CD4-positive, alpha-beta T cell (primary cell): ENCODE measurements around the gene HSPG2. TPM values are rescaled to one million over a fixed set of nuclear protein-coding genes. Genes with fewer than 3 reads are reported as not detected.

ENCODE experiments used
- ATAC-seq: fragments of 200-7000 bp; cut with Tn5 transposase; one replicate; pipeline ENCODE4 v1.10.0; 2022; ENCODE audit warnings: mild to moderate bottlenecking; ENCODE audit not compliant: poor library complexity
- CTCF ChIA-PET: fragments of 350-600 bp; sonication (Branson Sonifier 250); formaldehyde crosslinking; loops from one replicate; lab custom pipeline; 2021; ENCODE audit warnings: antibody characterized with exemption, inconsistent platforms; lab: Charles Lee
- POLR2A ChIA-PET: fragments of 350-600 bp; sonication (Branson Sonifier 250); formaldehyde crosslinking; loops from one replicate; lab custom pipeline; 2021; ENCODE audit warnings: antibody characterized with exemption, inconsistent platforms; lab: Charles Lee
- DNase-seq, 14 experiments: peaks; one replicate each; pipeline ENCODE4 v3.0.0-alpha.2; 2013 to 2020; ENCODE audit warnings: mixed read lengths in 2 of 14
- H3K27ac ChIP-seq, 2 donors: one replicate each; pipeline versions ENCODE4 v1.5.1 to v1.7.0; 2013; ENCODE audit warnings: low read length in 2 of 2, low read depth in 1 of 2, mild to moderate bottlenecking in 1 of 2
- H3K27me3 ChIP-seq, 2 experiments: 1 replicate in 1 of 2; 2 replicates in 1 of 2; pipeline versions ENCODE4 v1.6.1 to v1.7.0; 2013; ENCODE audit warnings: low read length in 2 of 2, control low read depth in 1 of 2, mild to moderate bottlenecking in 1 of 2, moderate library complexity in 1 of 2; ENCODE audit not compliant: insufficient read depth in 2 of 2, control insufficient read depth in 1 of 2
- H3K36me3 ChIP-seq: one replicate; pipeline ENCODE4 v1.6.1; 2013; ENCODE audit warnings: low read length, control low read depth; ENCODE audit not compliant: insufficient read depth
- H3K4me1 ChIP-seq: one replicate; pipeline ENCODE4 v1.6.1; 2013; ENCODE audit warnings: low read length, control low read depth; ENCODE audit not compliant: insufficient read depth
- H3K4me3 ChIP-seq: one replicate; pipeline ENCODE4 v1.5.1; 2013; ENCODE audit warnings: mild to moderate bottlenecking, low read length, moderate library complexity
- H3K9me3 ChIP-seq, 2 experiments: 1 replicate in 1 of 2; 2 replicates in 1 of 2; pipeline versions ENCODE4 v1.6.1 to v1.7.0; 2013; ENCODE audit warnings: low read length in 2 of 2, mild to moderate bottlenecking in 2 of 2, control low read depth in 1 of 2, moderate library complexity in 1 of 2; ENCODE audit not compliant: control insufficient read depth in 1 of 2, insufficient read depth in 1 of 2
- H3K27ac Mint-ChIP-seq: one replicate; pipeline ENCODE4 v1.8.0; 2020; ENCODE audit warnings: mixed read lengths
- H3K27me3 Mint-ChIP-seq: one replicate; pipeline ENCODE4 v1.8.0; 2021; ENCODE audit warnings: mixed read lengths
- H3K36me3 Mint-ChIP-seq: one replicate; pipeline ENCODE4 v1.8.0; 2021; ENCODE audit warnings: low read depth, mixed read lengths
- H3K4me1 Mint-ChIP-seq: one replicate; pipeline ENCODE4 v1.8.0; 2021; ENCODE audit warnings: low read depth, mixed read lengths
- H3K4me3 Mint-ChIP-seq: one replicate; pipeline ENCODE4 v1.8.0; 2020; ENCODE audit warnings: mild to moderate bottlenecking, mixed read lengths
- H3K9me3 Mint-ChIP-seq: one replicate; pipeline ENCODE4 v1.8.0; 2020; ENCODE audit warnings: mixed read lengths
- intact Hi-C, 2 experiments: fragments of 100-400 bp; cut with DNase I in 1 of 2; cut with micrococcal nuclease in 1 of 2; formaldehyde crosslinking; loops; one replicate each; pipeline versions ENCODE4 v1.15.1 to v1.9.0; 2023 to 2025; cut with DNase I, micrococcal nuclease
- total RNA-seq, 174 experiments: library from RNA in 2 of 174; stranded (reverse) in 2 of 174; gene quantifications; one replicate each; pipeline ENCODE4 v1.2.3 and lab custom pipeline; 2021 to 2026
- TF ChIP-seq, protein P1 (sequence below): fragments of 200-600 bp; IDR thresholded peaks from one replicate; pipeline ENCODE4 v1.8.0; 2022; ENCODE audit warnings: antibody characterized with exemption, mild to moderate bottlenecking

The HSPG2 gene
- total RNA-seq, 2 experiments from 2014 or later, result 10.8 to 11.0 TPM

DNA sequence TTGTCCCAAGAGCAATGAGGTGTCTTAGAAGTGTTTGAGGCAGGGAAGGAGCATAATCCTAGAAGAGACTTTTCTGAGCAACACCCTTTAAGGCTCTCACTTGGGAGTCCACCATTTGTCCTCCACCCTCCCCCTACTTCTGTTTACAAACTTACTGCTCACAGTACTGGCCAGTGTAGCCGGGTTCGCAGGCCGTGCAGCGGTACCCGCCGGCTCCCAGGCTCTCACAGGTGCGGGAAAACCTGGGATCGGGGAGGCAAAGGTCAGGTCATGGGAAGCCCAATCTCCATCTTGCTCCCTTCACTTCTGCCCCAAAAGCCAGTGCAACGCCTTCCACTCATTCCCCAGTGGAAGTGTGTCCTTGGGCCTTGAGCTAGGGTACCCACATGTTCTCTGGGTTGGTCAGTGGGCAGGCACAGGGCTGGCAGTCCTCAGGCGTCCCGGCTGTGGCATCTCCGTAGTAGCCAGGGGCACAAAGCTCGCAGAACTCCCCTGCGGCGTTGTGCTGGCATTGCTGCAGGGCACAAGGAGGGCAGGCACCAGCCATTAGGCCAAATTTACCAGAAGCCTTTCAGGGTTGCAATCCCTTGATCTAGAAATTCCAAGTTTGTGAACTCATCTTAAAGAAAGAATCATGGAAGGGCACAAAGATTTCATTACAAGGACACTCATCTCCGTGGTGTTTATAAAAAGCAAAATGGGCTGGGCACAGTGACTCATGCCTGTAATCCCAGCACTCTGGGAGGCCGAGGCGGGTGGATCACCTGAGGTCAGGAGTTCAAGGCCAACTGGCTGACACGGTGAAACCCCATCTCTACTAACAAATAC lies 75.3 kb downstream of the HSPG2 start:
- ChIA-PET POLR2A (no interaction called here), CTCF (interaction anchor here (0.7 kb wide), 1 partner anchor 27 kb away, joined by 3 read pairs; no protein-coding TSS in a partner anchor)
- H3K4me1 Mint-ChIP-seq, result peaks cover 4% of the 10 kb centered on the region
- H3K9me3 Mint-ChIP-seq, result no peaks in the 10 kb centered on the region
- H3K9me3 ChIP-seq, result peaks cover 0 to 11% of the 10 kb centered on the region in 2 experiments
- H3K4me3 Mint-ChIP-seq, result no peak overlapping the region
- H3K36me3 ChIP-seq, result no peaks in the 10 kb centered on the region
- no peaks in the 10 kb centered on the region for H3K27me3 Mint-ChIP-seq
- no peak overlapping the region for H3K4me3 ChIP-seq
- H3K27me3 ChIP-seq, result no peaks in the 10 kb centered on the region
- TF ChIP-seq, protein P1, sequence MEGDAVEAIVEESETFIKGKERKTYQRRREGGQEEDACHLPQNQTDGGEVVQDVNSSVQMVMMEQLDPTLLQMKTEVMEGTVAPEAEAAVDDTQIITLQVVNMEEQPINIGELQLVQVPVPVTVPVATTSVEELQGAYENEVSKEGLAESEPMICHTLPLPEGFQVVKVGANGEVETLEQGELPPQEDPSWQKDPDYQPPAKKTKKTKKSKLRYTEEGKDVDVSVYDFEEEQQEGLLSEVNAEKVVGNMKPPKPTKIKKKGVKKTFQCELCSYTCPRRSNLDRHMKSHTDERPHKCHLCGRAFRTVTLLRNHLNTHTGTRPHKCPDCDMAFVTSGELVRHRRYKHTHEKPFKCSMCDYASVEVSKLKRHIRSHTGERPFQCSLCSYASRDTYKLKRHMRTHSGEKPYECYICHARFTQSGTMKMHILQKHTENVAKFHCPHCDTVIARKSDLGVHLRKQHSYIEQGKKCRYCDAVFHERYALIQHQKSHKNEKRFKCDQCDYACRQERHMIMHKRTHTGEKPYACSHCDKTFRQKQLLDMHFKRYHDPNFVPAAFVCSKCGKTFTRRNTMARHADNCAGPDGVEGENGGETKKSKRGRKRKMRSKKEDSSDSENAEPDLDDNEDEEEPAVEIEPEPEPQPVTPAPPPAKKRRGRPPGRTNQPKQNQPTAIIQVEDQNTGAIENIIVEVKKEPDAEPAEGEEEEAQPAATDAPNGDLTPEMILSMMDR, result no peak
- ATAC-seq (no peak), DNase-seq (no peak)
- no peak overlapping the region for H3K27ac ChIP-seq
- intact Hi-C loops, result no loop called here
- no peaks in the 10 kb centered on the region for H3K4me1 ChIP-seq
- H3K36me3 Mint-ChIP-seq, result peaks cover 13% of the 10 kb centered on the region
- no peak overlapping the region for H3K27ac Mint-ChIP-seq

DNA sequence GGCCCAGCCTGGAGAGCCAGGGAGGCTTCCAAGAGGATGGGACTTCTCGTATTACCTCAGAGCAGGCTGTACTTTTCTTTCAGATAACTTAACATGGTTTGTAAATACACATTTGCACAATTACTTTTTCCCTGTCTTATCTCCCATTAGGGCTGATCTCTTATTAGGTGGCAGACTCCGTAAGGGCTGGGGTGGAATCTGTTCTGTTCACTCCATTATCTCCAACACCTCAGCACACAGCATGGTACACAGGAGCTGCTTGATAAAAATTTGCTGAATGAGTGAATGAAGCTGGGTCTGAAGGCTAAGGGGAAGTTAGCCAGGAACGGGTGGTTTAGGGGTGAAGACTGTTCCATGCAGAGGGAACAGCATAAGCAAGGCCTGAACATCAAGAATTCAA lies 76.1 kb downstream of the HSPG2 start:
- TF ChIP-seq, protein P1, result no peak
- no peaks in the 10 kb centered on the region for H3K36me3 ChIP-seq
- H3K4me1 Mint-ChIP-seq, result peaks cover 4% of the 10 kb centered on the region
- CTCF ChIA-PET, result no interaction called here
- H3K9me3 Mint-ChIP-seq, result no peaks in the 10 kb centered on the region
- DNase-seq (no peak), ATAC-seq (no peak)
- H3K4me1 ChIP-seq, result no peaks in the 10 kb centered on the region
- peaks cover 13% of the 10 kb centered on the region for H3K36me3 Mint-ChIP-seq
- H3K4me3 ChIP-seq, result no peak overlapping the region
- peaks cover 0 to 11% of the 10 kb centered on the region in 2 experiments for H3K9me3 ChIP-seq
- intact Hi-C loops, result no loop called here
- no peaks in the 10 kb centered on the region for H3K27me3 Mint-ChIP-seq
- no peak overlapping the region for H3K4me3 Mint-ChIP-seq
- H3K27me3 ChIP-seq, result no peaks in the 10 kb centered on the region
- H3K27ac Mint-ChIP-seq, result no peak overlapping the region
- POLR2A ChIA-PET, result no interaction called here
- no peak overlapping the region for H3K27ac ChIP-seq

DNA sequence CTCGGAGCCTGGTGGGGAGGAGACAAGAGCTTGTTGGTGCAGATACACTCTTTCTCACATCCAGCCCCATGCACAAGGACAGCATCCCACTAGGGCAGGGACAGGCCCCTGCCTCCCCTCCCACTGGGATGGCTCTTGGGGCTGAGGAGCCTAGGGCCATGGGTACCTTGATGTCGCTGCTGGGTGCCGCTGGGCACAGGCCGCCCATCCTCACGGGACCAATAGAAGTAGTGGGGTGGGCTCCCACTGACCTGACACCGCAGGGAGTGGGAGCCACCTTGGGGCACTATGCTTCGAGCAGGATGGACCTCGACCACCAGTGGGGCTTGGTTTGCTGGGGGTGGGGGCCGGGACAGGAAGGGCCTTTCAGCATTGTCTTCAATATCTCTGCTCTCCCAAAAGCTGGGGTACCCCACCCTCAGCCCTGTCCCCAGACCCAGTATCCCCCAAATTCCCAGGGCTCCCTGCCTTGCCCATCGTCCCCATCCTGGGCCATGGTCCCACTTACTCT lies 77.4 kb downstream of the HSPG2 start:
- ChIA-PET POLR2A (no interaction called here), CTCF (no interaction called here)
- intact Hi-C loops, result no loop called here

More for the DNA sequence above, 77.4 kb downstream of the HSPG2 start:
- H3K27ac Mint-ChIP-seq, result no peak overlapping the region
- no peaks in the 10 kb centered on the region for H3K9me3 Mint-ChIP-seq
- no peak overlapping the region for H3K4me3 Mint-ChIP-seq
- Histone ChIP-seq H3K36me3 (no peaks in the 10 kb centered on the region), H3K9me3 (peaks cover 0 to 11% of the 10 kb centered on the region in 2 experiments), H3K27ac (no peak overlapping the region), H3K4me3 (no peak overlapping the region), H3K27me3 (no peaks in the 10 kb centered on the region), H3K4me1 (no peaks in the 10 kb centered on the region)
- no peak for ATAC-seq
- TF ChIP-seq, protein P1, result no peak
- DNase-seq, result no peak
- no peaks in the 10 kb centered on the region for H3K27me3 Mint-ChIP-seq
- H3K4me1 Mint-ChIP-seq, result peaks cover 4% of the 10 kb centered on the region
- H3K36me3 Mint-ChIP-seq, result peaks cover 13% of the 10 kb centered on the region
